DND-41 (cell line): ENCODE results near the gene DCTD.

Source experiments
- ATAC-seq: fragments of 200-7000 bp; cut with Tn5 transposase; 3 replicates; pipeline ENCODE4 v1.9.1; 2021; ENCODE audit warnings: low read depth; ENCODE audit not compliant: insufficient read depth
- DNase-seq: peaks from one replicate; pipeline ENCODE4 v3.0.0-alpha.2; 2020
- H2AFZ ChIP-seq: 2 replicates; pipeline ENCODE4 v1.6.0; 2012; ENCODE audit warnings: low read depth, low read length
- H3K27ac ChIP-seq: 2 replicates; pipeline ENCODE4 v1.5.1; 2012; ENCODE audit warnings: low read length, inconsistent platforms
- H3K27me3 ChIP-seq: fragments of 200-600 bp; sonication (generic); 2 replicates; pipeline ENCODE4 v1.6.0; 2012; ENCODE audit warnings: low read length, mild to moderate bottlenecking, inconsistent platforms; ENCODE audit not compliant: insufficient read depth, poor library complexity
- H3K36me3 ChIP-seq: 2 replicates; pipeline ENCODE4 v1.5.1; 2012; ENCODE audit warnings: low read length, inconsistent platforms; ENCODE audit not compliant: insufficient read depth
- H3K4me1 ChIP-seq: 2 replicates; pipeline ENCODE4 v1.5.1; 2012; ENCODE audit warnings: mild to moderate bottlenecking, low read length; ENCODE audit not compliant: insufficient read depth
- H3K4me2 ChIP-seq: 2 replicates; pipeline ENCODE4 v1.6.0; 2012; ENCODE audit warnings: mild to moderate bottlenecking, moderate library complexity, low read length, inconsistent platforms; ENCODE audit not compliant: insufficient read depth
- H3K4me3 ChIP-seq, 2 experiments: fragments of 200-600 bp in 1 of 2; shearing (Covaris generic) in 1 of 2; 2 replicates each; pipeline ENCODE4 v1.5.1; 2012 to 2016; ENCODE audit warnings: inconsistent platforms in 2 of 2, low read length in 2 of 2, mild to moderate bottlenecking in 2 of 2, low read depth in 1 of 2, moderate library complexity in 1 of 2
- H3K79me2 ChIP-seq: 2 replicates; pipeline ENCODE4 v1.6.0; 2012; ENCODE audit warnings: low read length, inconsistent platforms; ENCODE audit not compliant: insufficient read depth
- H3K9ac ChIP-seq: 2 replicates; pipeline ENCODE4 v1.6.0; 2012; ENCODE audit warnings: low read depth, mild to moderate bottlenecking, inconsistent platforms, low read length, moderate library complexity
- H3K9me3 ChIP-seq: 2 replicates; pipeline ENCODE4 v1.5.1; 2012; ENCODE audit warnings: low read length, moderate library complexity, mild to moderate bottlenecking, inconsistent platforms; ENCODE audit not compliant: insufficient read depth, severe bottlenecking
- H4K20me1 ChIP-seq: 2 replicates; pipeline ENCODE4 v1.6.0; 2012; ENCODE audit warnings: low read length; ENCODE audit not compliant: insufficient read depth
- CTCF ChIP-seq: IDR thresholded peaks from 2 replicates; pipeline ENCODE4 v1.5.1; 2012; ENCODE audit warnings: borderline replicate concordance, low read length, moderate library complexity, mild to moderate bottlenecking; ENCODE audit not compliant: poor library complexity, severe bottlenecking; ENCODE audit errors: extremely low read depth
- EZH2 ChIP-seq: IDR thresholded peaks from 3 replicates; pipeline ENCODE4 v1.6.1; 2012; ENCODE audit warnings: borderline replicate concordance, low read depth, mild to moderate bottlenecking, moderate library complexity, low read length, inconsistent platforms; ENCODE audit not compliant: severe bottlenecking

Gene DCTD

GRCh38 chr4:182855877-182856276, 61.3 kb downstream of the DCTD start:
- no peak overlapping the region for H3K9ac ChIP-seq
- H3K9me3 ChIP-seq = peaks cover 3% of the 10 kb centered on the region
- TF ChIP-seq EZH2 (no peak), CTCF (no peak)
- H4K20me1 ChIP-seq = no peaks in the 10 kb centered on the region
- H3K4me3 ChIP-seq = no peak overlapping the region
- no peaks in the 10 kb centered on the region for H3K36me3 ChIP-seq
- DNase-seq (no peak), ATAC-seq (no peak)
- no peaks in the 10 kb centered on the region for H3K4me1 ChIP-seq
- H3K4me2 ChIP-seq = no peak overlapping the region
- H2AFZ ChIP-seq = no peak overlapping the region
- no peaks in the 10 kb centered on the region for H3K79me2 ChIP-seq
- H3K27ac ChIP-seq = no peak overlapping the region
- no peaks in the 10 kb centered on the region for H3K27me3 ChIP-seq

GRCh38 chr4:182855312-182855711, 61.9 kb downstream of the DCTD start:
- no peak overlapping the region for H3K27ac ChIP-seq
- ATAC-seq (no peak), DNase-seq (no peak)
- no peak overlapping the region for H3K4me3 ChIP-seq
- no peaks in the 10 kb centered on the region for H4K20me1 ChIP-seq
- H3K9ac ChIP-seq = no peak overlapping the region
- H3K9me3 ChIP-seq = peaks cover 3% of the 10 kb centered on the region
- no peaks in the 10 kb centered on the region for H3K36me3 ChIP-seq
- H3K79me2 ChIP-seq = no peaks in the 10 kb centered on the region
- no peaks in the 10 kb centered on the region for H3K27me3 ChIP-seq
- no peaks in the 10 kb centered on the region for H3K4me1 ChIP-seq
- no peak overlapping the region for H2AFZ ChIP-seq
- TF ChIP-seq EZH2 = no peak
- no peak for TF ChIP-seq CTCF
- no peak overlapping the region for H3K4me2 ChIP-seq

GRCh38 chr4:182854466-182854865, 62.7 kb downstream of the DCTD start:
- no peak for TF ChIP-seq CTCF
- TF ChIP-seq EZH2 = no peak
- H3K9ac ChIP-seq = no peak overlapping the region
- no peak for DNase-seq
- H3K27me3 ChIP-seq = no peaks in the 10 kb centered on the region
- H3K4me1 ChIP-seq = no peaks in the 10 kb centered on the region
- no peaks in the 10 kb centered on the region for H3K79me2 ChIP-seq
- no peak for ATAC-seq
- peaks cover 3% of the 10 kb centered on the region for H3K9me3 ChIP-seq
- H3K36me3 ChIP-seq = no peaks in the 10 kb centered on the region
- no peak overlapping the region for H2AFZ ChIP-seq
- H3K4me3 ChIP-seq = no peak overlapping the region
- no peak overlapping the region for H3K27ac ChIP-seq
- no peak overlapping the region for H3K4me2 ChIP-seq
- no peaks in the 10 kb centered on the region for H4K20me1 ChIP-seq
